IPS-20b (cell line): Measurements from ENCODE around the gene ITK.

Source experiments
- H3K27ac ChIP-seq: one replicate; pipeline ENCODE4 v1.5.1; 2013; ENCODE audit warnings: low read length
- H3K27me3 ChIP-seq: 2 replicates; pipeline ENCODE4 v1.6.1; 2013; ENCODE audit warnings: mild to moderate bottlenecking, low read length, inconsistent platforms; ENCODE audit not compliant: insufficient read depth
- H3K36me3 ChIP-seq: 2 replicates; pipeline ENCODE4 v1.6.1; 2013; ENCODE audit warnings: low read depth, mild to moderate bottlenecking, inconsistent platforms, low read length, moderate library complexity; ENCODE audit not compliant: insufficient read depth
- H3K4me1 ChIP-seq: 2 replicates; pipeline ENCODE4 v1.6.1; 2013; ENCODE audit warnings: mild to moderate bottlenecking, control low read depth, inconsistent platforms, low read length, moderate library complexity; ENCODE audit not compliant: insufficient read depth
- H3K4me3 ChIP-seq: 2 replicates; pipeline ENCODE4 v1.5.1; 2013; ENCODE audit warnings: mild to moderate bottlenecking, low read length, inconsistent platforms
- H3K9ac ChIP-seq: 2 replicates; pipeline ENCODE4 v1.6.1; 2013; ENCODE audit warnings: low read depth, mild to moderate bottlenecking, inconsistent platforms, low read length, moderate library complexity
- H3K9me3 ChIP-seq: 2 replicates; pipeline ENCODE4 v1.6.1; 2013; ENCODE audit warnings: mild to moderate bottlenecking, low read depth, low read length, inconsistent platforms; ENCODE audit not compliant: insufficient read depth

Gene ITK

DNA sequence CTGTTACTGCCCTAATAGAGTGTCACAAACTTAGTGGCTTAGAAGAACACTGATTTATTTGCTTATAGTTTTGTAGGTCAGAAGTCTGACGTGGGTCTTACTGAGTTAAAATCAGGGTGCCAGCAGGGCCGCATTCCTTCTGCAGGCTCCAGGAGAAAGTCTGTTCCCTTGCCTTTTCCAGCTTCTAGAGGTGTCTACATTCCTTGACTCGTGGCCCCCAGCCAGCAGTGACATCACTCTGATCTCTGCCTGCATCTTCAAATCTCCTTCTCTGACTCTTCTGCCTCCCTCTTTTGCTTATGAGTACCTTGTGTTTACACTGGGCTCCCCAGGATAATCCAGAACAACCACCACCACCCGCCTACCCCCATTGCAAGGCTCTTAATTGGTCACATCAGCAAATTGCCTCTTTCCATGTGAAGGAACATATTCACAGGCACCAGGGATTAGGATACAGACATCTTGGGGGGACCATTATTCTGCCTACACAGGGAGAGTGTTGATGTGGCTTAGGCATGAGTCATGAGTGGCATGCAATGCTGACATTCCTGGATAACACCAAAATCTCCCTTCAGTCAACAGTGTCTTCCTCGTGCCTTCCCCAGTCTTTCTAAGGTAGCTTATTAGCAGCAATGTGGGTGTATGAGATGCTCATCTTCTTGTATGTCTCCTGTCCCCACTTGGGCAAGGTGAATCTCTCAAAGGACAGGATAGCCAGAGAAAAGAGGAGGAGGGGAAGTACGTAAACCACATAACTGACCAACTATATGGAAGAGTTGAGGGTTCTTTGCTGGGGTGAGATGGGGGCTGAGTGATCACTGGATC, 109.7 kb downstream of the ITK start:
- Histone ChIP-seq H3K27me3 (no peaks in the 10 kb centered on the region), H3K4me3 (no peak overlapping the region), H3K9me3 (no peaks in the 10 kb centered on the region), H3K36me3 (peaks cover 33% of the 10 kb centered on the region), H3K9ac (no peak overlapping the region), H3K27ac (no peak overlapping the region), H3K4me1 (no peaks in the 10 kb centered on the region)

DNA sequence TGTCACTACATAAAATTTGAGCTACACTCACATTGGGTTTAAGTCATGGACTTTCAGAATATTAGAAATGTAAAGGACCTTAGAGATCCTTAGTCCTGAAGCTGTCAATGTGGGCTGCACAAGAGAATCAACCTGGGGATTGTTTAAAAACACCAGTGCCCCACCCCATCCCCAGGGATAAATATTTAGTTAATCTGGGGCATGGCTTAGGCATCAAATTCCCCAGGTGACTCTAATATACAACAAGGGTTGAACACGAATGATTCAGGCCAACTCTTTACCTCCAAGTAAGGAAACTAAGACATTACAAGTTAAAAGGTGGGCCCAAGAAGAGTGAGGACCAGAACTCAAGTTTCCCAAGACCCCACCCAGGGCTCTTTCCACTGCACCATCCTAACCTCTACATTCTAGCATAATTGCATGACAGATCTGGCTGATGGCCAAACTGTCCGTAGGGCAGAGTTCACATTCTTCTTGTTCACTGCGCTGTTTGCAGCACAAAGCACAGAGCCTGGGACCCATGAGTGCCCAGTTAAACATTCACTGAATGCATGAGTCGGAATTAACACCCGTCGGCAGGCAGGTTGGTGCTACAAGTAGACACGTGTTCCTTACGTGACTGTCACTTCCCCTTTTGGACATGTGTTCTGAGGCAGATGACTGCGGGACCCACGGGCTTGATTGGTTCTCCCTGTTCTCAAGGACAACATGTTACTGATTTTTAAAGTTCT, 110.5 kb downstream of the ITK start:
- no peak overlapping the region for H3K4me3 ChIP-seq
- H3K27me3 ChIP-seq = no peaks in the 10 kb centered on the region
- H3K9me3 ChIP-seq = no peaks in the 10 kb centered on the region
- peaks cover 40% of the 10 kb centered on the region for H3K36me3 ChIP-seq
- H3K4me1 ChIP-seq = no peaks in the 10 kb centered on the region
- H3K9ac ChIP-seq = no peak overlapping the region
- no peak overlapping the region for H3K27ac ChIP-seq

DNA sequence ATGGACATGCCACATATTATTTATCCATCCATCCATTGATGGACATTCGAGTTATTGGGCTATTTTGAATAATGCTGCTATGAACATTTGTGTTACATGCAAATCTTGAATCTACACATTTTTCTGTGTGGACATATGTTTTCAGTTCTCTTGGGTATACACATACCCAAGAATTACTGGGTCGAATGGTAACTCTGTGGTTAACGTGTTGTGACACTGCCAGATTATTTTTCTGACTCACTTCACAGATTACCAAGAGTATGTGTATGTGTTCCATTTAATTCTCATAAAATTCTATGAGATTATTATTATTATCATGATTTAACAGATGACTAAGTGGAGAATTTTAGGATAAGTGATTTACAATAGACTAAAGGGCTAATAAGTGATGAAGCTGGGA, 112.0 kb downstream of the ITK start:
- H3K27ac ChIP-seq = no peak overlapping the region
- no peaks in the 10 kb centered on the region for H3K4me1 ChIP-seq
- no peak overlapping the region for H3K4me3 ChIP-seq
- H3K9me3 ChIP-seq = no peaks in the 10 kb centered on the region
- H3K27me3 ChIP-seq = no peaks in the 10 kb centered on the region
- no peak overlapping the region for H3K9ac ChIP-seq
- peaks cover 41% of the 10 kb centered on the region for H3K36me3 ChIP-seq

DNA sequence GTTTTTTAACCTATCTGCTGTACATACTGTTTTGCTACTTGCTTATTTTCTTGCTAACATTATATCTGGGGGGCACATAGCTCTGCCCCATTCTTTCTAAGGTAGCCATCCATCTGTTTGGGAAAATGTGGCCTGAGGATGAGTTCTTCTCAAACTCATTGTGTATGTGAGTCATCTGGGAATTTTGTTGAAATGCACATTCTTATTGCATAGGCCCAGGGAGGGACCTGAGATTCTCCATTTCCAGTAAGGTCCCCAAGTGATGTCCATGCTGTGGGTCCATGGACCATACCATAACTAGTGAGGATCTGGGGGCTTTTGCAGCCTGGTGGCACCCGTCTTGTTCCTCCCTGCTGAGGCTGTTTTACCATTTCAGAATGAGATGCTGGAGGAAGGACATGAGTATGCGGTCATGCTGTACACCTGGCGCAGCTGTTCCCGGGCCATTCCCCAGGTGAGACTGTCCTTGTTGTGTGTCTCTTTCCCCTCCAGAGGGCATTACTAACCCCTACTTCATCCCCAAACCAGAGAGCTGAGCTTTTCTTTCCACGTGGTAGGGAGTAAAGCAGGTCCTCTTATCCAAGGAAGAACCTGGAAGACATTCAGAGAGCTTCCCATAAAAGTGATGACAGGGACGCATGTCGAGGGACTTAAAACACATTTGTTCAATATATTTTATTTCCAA, 113.9 kb downstream of the ITK start:
- H3K9ac ChIP-seq = no peak overlapping the region
- no peak overlapping the region for H3K27ac ChIP-seq
- H3K9me3 ChIP-seq = no peaks in the 10 kb centered on the region
- H3K36me3 ChIP-seq = peaks cover 33% of the 10 kb centered on the region
- H3K27me3 ChIP-seq = no peaks in the 10 kb centered on the region
- H3K4me3 ChIP-seq = no peak overlapping the region
- no peaks in the 10 kb centered on the region for H3K4me1 ChIP-seq

DNA sequence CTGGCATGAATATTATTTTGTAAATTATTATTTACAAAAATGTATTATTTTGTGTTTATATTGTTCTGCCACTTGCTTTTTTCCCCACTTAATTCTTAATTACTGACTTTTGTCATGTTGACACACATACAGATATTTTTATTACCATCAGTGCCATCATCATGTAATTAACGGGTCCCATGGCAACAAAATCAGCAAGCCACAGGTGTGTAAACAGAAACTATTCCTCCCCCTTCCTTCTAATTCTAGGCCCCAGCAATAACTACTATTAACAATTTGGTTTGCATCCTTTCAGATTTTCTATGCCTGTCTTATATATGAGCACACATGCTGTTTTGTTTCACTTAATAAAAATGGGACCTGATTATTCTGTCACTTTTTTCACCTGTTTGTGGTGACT, 114.6 kb downstream of the ITK start:
- no peaks in the 10 kb centered on the region for H3K9me3 ChIP-seq
- H3K4me1 ChIP-seq = no peaks in the 10 kb centered on the region
- peaks cover 33% of the 10 kb centered on the region for H3K36me3 ChIP-seq
- no peaks in the 10 kb centered on the region for H3K27me3 ChIP-seq
- no peak overlapping the region for H3K9ac ChIP-seq
- no peak overlapping the region for H3K27ac ChIP-seq
- no peak overlapping the region for H3K4me3 ChIP-seq

DNA sequence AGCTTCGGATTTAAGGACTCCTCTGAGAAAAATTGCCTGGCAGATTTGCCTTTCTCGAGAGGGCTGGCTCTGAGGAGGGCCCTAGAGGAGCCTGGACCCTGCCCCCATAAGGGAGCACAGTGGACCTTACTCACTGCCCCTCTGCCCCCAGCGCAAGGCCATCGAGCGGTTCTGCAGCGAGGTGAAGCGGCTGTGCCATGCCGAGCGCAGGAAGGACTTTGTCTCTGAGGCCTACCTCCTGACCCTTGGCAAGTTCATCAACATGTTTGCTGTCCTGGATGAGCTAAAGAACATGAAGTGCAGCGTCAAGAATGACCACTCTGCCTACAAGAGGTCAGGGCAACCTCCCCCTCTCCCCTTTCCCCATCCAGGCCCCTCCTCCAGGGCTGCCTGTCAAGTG, 119.9 kb downstream of the ITK start:
- Histone ChIP-seq H3K9ac (no peak overlapping the region), H3K36me3 (peaks cover 45% of the 10 kb centered on the region), H3K4me3 (no peak overlapping the region), H3K9me3 (no peaks in the 10 kb centered on the region), H3K27me3 (no peaks in the 10 kb centered on the region), H3K4me1 (no peaks in the 10 kb centered on the region), H3K27ac (no peak overlapping the region)

DNA sequence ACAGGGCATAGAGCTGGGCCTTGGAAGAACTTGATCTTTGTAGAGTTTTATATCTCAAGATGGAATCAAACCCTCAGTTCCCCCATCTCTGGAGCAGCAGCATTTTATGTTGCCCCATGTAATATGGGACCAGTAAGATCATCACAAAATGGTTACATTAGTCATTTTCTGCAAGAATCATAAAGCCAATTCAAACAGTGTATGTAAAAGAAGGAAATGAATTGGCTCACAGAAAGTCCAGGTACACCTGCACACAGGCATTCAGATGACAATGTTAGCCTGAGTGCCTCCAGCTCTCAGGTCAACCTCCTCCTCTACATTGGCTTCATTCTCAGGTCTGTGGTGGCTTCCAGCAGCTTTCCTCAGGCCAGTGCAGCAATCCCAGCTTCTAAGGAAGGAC, 120.4 kb downstream of the ITK start:
- H3K9me3 ChIP-seq = no peaks in the 10 kb centered on the region

DNA sequence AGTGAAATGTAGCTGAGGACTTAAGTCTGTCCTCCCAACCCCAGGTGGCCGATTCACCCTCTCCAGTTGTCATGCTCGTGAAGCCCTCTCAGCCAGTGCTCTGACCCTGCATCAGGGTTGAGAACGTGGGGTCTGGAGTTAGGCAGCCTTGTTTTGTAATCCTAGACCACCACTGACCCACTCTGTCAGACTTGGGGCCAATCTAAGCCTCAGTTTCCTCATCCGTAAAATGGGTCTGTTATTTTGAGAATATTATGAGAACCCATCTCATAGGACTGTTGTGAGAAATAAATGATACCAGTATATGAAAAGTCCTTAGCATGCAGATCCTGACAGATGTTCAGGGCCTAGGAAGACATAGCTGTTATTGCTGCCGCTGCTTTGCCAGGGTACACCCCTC, 122.4 kb downstream of the ITK start:
- Histone ChIP-seq H3K27ac (no peak overlapping the region), H3K4me3 (no peak overlapping the region), H3K36me3 (peaks cover 24% of the 10 kb centered on the region), H3K9ac (no peak overlapping the region), H3K27me3 (no peaks in the 10 kb centered on the region), H3K4me1 (no peaks in the 10 kb centered on the region), H3K9me3 (no peaks in the 10 kb centered on the region)

More for the DNA sequence above, 120.4 kb downstream of the ITK start:
- Histone ChIP-seq H3K4me1 (no peaks in the 10 kb centered on the region), H3K36me3 (peaks cover 41% of the 10 kb centered on the region), H3K27me3 (no peaks in the 10 kb centered on the region), H3K4me3 (no peak overlapping the region), H3K27ac (no peak overlapping the region), H3K9ac (no peak overlapping the region)

DNA sequence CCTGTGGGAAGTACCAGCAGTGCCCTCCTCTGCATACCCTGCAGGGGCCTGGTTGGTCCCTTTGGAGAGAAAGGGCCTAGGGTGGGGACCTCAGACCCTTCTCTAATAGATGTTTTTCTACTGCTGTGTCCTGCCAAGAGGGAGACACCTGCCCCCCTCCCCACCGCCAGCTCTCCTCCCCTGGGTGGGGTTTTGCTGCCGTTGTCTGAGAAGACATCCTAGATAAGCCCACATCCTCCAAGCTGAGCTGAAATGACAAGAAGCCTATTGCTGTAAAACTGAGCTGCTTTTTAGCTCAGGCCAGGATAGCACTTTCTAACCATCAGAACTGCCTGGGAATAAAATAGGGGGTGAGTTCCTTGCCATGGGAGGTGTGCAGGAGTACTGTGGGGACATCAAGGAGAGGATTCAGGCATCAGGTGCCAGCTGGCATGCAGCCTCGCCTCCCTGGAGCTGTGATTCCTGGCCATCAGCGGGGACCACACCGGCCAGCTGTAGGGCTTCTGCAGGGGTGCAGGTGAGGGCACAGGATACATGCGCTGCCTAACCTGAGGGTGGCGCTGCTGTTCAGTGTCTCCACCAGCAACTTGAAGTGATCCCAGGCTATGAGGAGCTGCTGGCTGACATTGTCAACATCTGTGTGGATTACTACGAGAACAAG, 123.2 kb downstream of the ITK start:
- H3K9me3 ChIP-seq = no peaks in the 10 kb centered on the region
- H3K4me1 ChIP-seq = no peaks in the 10 kb centered on the region
- H3K27ac ChIP-seq = no peak overlapping the region
- H3K4me3 ChIP-seq = no peak overlapping the region
- H3K9ac ChIP-seq = no peak overlapping the region
- H3K27me3 ChIP-seq = no peaks in the 10 kb centered on the region
- H3K36me3 ChIP-seq = peaks cover 24% of the 10 kb centered on the region
